ENCODE data around the gene CALM3. TPM values are rescaled to one million over a fixed set of nuclear protein-coding genes. Genes with fewer than 3 reads are reported as not detected.
"Not testable (repeated sequence)": the region's sequence is repeated elsewhere in the genome, so short reads cannot be mapped to it uniquely, and the experiment has no call there.

The CALM3 gene
- total and polyA plus RNA-seq, 2 of the 4 experiments (the other 2 are of a cell fraction) = 91.6 to 501 TPM

DNA sequence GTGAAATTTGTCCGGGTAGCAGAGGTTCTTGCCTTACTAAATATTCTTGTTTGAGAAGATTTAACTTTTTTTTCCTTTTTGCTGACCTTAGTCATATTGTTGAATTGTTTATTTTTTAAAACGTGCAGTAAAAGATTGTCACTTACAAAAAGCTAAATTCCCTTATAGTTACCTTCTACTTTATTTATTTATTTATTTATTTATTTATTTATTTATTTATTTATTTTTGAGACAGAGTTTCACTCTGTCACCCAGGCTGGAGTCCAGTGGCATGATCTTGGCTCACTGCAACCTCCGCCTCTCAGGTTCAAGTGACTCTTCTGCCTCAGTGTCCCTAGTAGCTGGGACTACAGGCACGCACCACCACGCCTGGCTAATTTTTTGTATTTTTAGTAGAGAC is 44.7 kb upstream of the CALM3 start:
- H3K79me1 ChIP-seq (ENCODE audit: low read depth in 1 of 2, low read length in 2 of 2); in situ Hi-C loops (cut with MboI; ENCODE audit: low sequenced_read_pairs); H2AK9ac ChIP-seq (replicated peaks; ENCODE audit: low read depth, low read length, poor library complexity); H3K14ac ChIP-seq (replicated peaks; ENCODE audit: low read depth, low read length); H3K9me1 ChIP-seq (ENCODE audit: insufficient read depth, low read length); H3K4me1 ChIP-seq (ENCODE audit: control insufficient read depth, insufficient read depth, low read length); H2BK20ac ChIP-seq (ENCODE audit: low read depth, low read length); BruUV-seq (replicated peaks); H3K4ac ChIP-seq (ENCODE audit: low read depth, low read length); H4K20me1 ChIP-seq (ENCODE audit: insufficient read depth, low read length); H3K36me3 ChIP-seq (ENCODE audit: control insufficient read depth, insufficient read depth, low read length); dilution Hi-C loops (cut with HindIII; ENCODE audit: low sequenced_read_pairs, unreplicated experiment); H2BK5ac ChIP-seq (ENCODE audit: low read depth, low read length, poor library complexity, severe bottlenecking); H3K27me3 ChIP-seq (ENCODE audit: control insufficient read depth, insufficient read depth, low read length); H2BK15ac ChIP-seq (ENCODE audit: low read depth, low read length); CTCF ChIA-PET; ATAC-seq (ENCODE audit: low read depth); H4K8ac ChIP-seq (ENCODE audit: low read depth in 2 of 2, low read length in 2 of 2); H3K56ac ChIP-seq (ENCODE audit: extremely low read depth, insufficient read depth, low read length); DNase-seq; H4K5ac ChIP-seq (ENCODE audit: low read depth, low read length); H2AK5ac ChIP-seq (ENCODE audit: low read depth, low read length); H4K91ac ChIP-seq (ENCODE audit: insufficient read depth, low read depth, low read length); H3K4me2 ChIP-seq (ENCODE audit: low read depth, low read length); H2BK120ac ChIP-seq (ENCODE audit: low read depth, low read length); H3K9me3 ChIP-seq (ENCODE audit: control insufficient read depth, insufficient read depth, low read length); H3K27ac ChIP-seq (ENCODE audit: insufficient read depth, low read length); POLR2A ChIA-PET (ENCODE audit: unreplicated experiment); H2AFZ ChIP-seq (replicated peaks; ENCODE audit: low read length, poor library complexity); H3K23ac ChIP-seq (ENCODE audit: low read depth, low read length); H3K4me3 ChIP-seq (ENCODE audit: insufficient read depth, low read depth, low read length); H3K9ac ChIP-seq (ENCODE audit: low read depth, low read length); H3K18ac ChIP-seq (ENCODE audit: low read depth, low read length): not testable (repeated sequence)
- WGBS, 2 experiments (ENCODE audit: extremely low coverage in 2 of 2, insufficient read length in 1 of 2) = no CpG with 5 or more reads among the region's 5 CpGs
- intact Hi-C loops (cut with micrococcal nuclease) = loop anchor here (10.0 kb wide), 1 partner anchor 442 kb away; no protein-coding TSS in a partner anchor

Data from IMR-90 (cell line).